Measurements from ENCODE around the gene ABCG5. TPM values are rescaled to one million over a fixed set of nuclear protein-coding genes. Genes with fewer than 3 reads are reported as not detected.
A peak's percentile ranks its signal among the peaks of the same experiment; 100 is the strongest.

Gene ABCG5
- total RNA-seq, 1 donor, result not detected

DNA sequence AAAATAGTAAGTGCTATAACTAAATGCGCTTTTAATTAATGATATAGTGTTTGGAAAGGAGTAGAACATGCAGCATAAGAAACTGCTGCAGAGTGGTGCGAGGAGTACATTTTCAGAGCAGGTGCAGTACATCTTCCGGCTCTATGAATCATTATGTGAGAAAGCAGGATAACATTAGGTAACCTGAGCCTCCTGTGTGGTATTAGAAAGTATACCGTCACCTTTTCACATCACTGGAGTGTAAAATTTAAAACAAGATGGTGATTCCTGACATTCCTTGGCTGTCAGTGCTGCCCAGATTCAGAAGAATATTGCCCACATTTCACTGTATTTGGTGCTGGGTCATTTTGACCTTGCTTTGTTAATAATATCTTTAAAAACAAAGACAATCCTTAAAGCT is 72.6 kb downstream of the ABCG5 start:
- TF ChIP-seq, protein P1, sequence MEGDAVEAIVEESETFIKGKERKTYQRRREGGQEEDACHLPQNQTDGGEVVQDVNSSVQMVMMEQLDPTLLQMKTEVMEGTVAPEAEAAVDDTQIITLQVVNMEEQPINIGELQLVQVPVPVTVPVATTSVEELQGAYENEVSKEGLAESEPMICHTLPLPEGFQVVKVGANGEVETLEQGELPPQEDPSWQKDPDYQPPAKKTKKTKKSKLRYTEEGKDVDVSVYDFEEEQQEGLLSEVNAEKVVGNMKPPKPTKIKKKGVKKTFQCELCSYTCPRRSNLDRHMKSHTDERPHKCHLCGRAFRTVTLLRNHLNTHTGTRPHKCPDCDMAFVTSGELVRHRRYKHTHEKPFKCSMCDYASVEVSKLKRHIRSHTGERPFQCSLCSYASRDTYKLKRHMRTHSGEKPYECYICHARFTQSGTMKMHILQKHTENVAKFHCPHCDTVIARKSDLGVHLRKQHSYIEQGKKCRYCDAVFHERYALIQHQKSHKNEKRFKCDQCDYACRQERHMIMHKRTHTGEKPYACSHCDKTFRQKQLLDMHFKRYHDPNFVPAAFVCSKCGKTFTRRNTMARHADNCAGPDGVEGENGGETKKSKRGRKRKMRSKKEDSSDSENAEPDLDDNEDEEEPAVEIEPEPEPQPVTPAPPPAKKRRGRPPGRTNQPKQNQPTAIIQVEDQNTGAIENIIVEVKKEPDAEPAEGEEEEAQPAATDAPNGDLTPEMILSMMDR (IDR thresholded peaks at IDR 0.05; ENCODE audit: insufficient read depth, low read length), result no peak

DNA sequence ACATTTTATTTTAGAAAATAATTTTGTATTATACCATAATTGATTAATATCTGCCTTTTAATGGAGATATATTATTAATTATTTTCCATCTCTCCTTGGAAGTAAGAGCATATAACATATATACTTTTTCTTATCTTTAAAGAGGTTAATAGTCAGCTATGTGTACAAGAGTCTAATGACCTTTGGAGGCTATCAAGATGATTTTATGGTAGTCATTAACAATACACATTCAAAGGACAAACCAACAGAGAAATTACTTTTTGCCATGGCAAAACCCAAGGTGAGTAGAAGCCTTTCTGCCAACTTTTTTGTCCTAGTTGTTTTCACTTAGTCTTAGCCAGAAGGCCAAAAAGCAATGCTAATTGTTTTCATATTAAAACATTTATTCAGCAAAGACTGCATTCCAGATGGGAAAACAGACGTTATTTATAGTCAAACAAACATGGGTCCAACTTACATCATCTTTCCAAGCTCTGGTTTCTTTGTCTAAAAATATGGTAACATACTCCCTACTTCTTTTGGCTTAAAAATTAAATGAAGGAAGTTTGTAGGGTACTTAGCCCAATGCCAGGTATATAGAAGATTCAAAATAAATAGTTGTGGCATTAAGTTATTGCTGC is 74.4 kb downstream of the ABCG5 start:
- TF ChIP-seq, protein P1 (IDR thresholded peaks at IDR 0.05; ENCODE audit: insufficient read depth, low read length), result no peak
- DNase-seq (ENCODE audit: low read depth), result peak; percentile 7
- no peak overlapping the region for H3K4me3 ChIP-seq (ENCODE audit: low read depth, low read length)

More for the DNA sequence above, 72.6 kb downstream of the ABCG5 start:
- H3K4me3 ChIP-seq (ENCODE audit: low read depth, low read length), result no peak overlapping the region
- no peak for DNase-seq (ENCODE audit: low read depth)

- TF ChIP-seq, protein P1 (IDR thresholded peaks at IDR 0.05; ENCODE audit: insufficient read depth, low read length), result no peak
- DNase-seq (ENCODE audit: low read depth), result no peak
- H3K4me3 ChIP-seq (ENCODE audit: low read depth, low read length), result no peak overlapping the region
Observed at GRCh38 chr2:43763091-43763490, 75.5 kb downstream of the ABCG5 start.

Small RNA genes within 50 kb of the gene (small RNA-seq; reads per million reads assigned to genes)
- gene RN7SKP66, result not detected

Other genes starting within 250 kb of the ABCG5 start
- gene THADA, start 242.8 kb downstream of the ABCG5 start, total RNA-seq (ENCODE audit: low replicate concordance), result 34.6 and 54.9 TPM in 2 replicates
- gene PLEKHH2, start 201.6 kb downstream of the ABCG5 start, total RNA-seq (ENCODE audit: low replicate concordance), result 5.4 and 20.0 TPM in 2 replicates
- 0.16 and 0.36 TPM in 2 replicates for gene C1GALT1C1L, start 162.4 kb downstream of the ABCG5 start, total RNA-seq (ENCODE audit: low replicate concordance)
- 27.4 and 44.0 TPM in 2 replicates for gene DYNC2LI1, start 64.8 kb downstream of the ABCG5 start, total RNA-seq (ENCODE audit: low replicate concordance)
- gene ABCG8, start 132 bp upstream of the ABCG5 start, total RNA-seq (ENCODE audit: low replicate concordance), result not detected in 2 replicates
- gene LRPPRC, start 157.2 kb upstream of the ABCG5 start, total RNA-seq (ENCODE audit: low replicate concordance), result 64.1 and 106 TPM in 2 replicates

Data from fibroblast of the aortic adventitia (primary cell).